Ovary (tissue), 9 donors: ENCODE data around the gene SRRT. TPM values are rescaled to one million over a fixed set of nuclear protein-coding genes. Genes with fewer than 3 reads are reported as not detected.

Experiments
- DNase-seq, 5 donors: peaks; one replicate each; pipeline ENCODE4 v3.0.0-alpha.2; 2019 to 2020
- H3K27ac ChIP-seq, 2 donors: fragments of 200-600 bp; one replicate each; pipeline versions ENCODE4 v1.5.1 to v1.8.0; 2019 to 2022
- H3K27me3 ChIP-seq: fragments of 200-600 bp; one replicate; pipeline ENCODE4 v1.8.0; 2022
- H3K36me3 ChIP-seq: fragments of 200-600 bp; sonication (generic); one replicate; pipeline ENCODE4 v1.5.1; 2019
- H3K4me1 ChIP-seq: one replicate; pipeline ENCODE4 v1.8.1; 2013; ENCODE audit warnings: mild to moderate bottlenecking, moderate library complexity; ENCODE audit not compliant: insufficient read depth
- H3K4me3 ChIP-seq: fragments of 200-600 bp; sonication (generic); one replicate; pipeline ENCODE4 v1.5.1; 2017
- H3K9me3 ChIP-seq, 2 donors: fragments of 200-600 bp in 1 of 2; sonication (generic) in 1 of 2; one replicate each; pipeline versions ENCODE4 v1.5.1 to v1.8.1; 2013 to 2019; ENCODE audit warnings: mild to moderate bottlenecking in 1 of 2, moderate library complexity in 1 of 2
- CTCF ChIP-seq, 3 donors: fragments of 450-650 bp in 2 of 3; fragments of 200-600 bp in 1 of 3; IDR thresholded peaks; one replicate each; pipeline versions ENCODE4 v1.5.1 to v1.8.0; 2016 to 2022; ENCODE audit warnings: antibody characterized with exemption in 3 of 3, mild to moderate bottlenecking in 1 of 3
- EP300 ChIP-seq: sonication (generic); formaldehyde crosslinking; IDR thresholded peaks from one replicate; pipeline ENCODE4 v1.6.1; 2017; ENCODE audit warnings: antibody characterized with exemption
- POLR2A ChIP-seq: fragments of 450-650 bp; IDR thresholded peaks from one replicate; pipeline ENCODE4 v1.6.1; 2017; ENCODE audit warnings: antibody characterized with exemption, mild to moderate bottlenecking, moderate library complexity
- WGBS, 3 donors: extraction: QIAGEN DNeasy Blood & Tissue Kit in 1 of 3; methylation state at CpG; one replicate each; pipeline versions ENCODE4 v1.1.5 to v1.1.7; 2013 to 2017; 5-methylcytosine and 5-hydroxymethylcytosine counted together
- intact Hi-C, 4 donors: fragments of 100-400 bp; cut with DNase I; formaldehyde crosslinking; loops; one replicate each; pipeline versions ENCODE4 v1.11.0 to v1.15.1; 2022 to 2023
- polyA plus RNA-seq, 2 donors: library from polyadenylated mRNA; stranded (reverse); fragments of 200-250 nt in 1 of 2; fragments of 350-450 nt in 1 of 2; fragmentation: Illumina TruSeq in 1 of 2; extraction: RNeasy Lipid Tissue Mini Kit (QIAGEN cat#74804) in 1 of 2; gene quantifications; one replicate each; pipeline ENCODE4 v1.2.3, GENCODE V29; 2013 to 2014
- total RNA-seq, 7 donors: library from RNA; depleted of rRNA in 2 of 7; stranded (reverse); fragments of >200 nt in 2 of 7; fragmentation: NEBNext Ultra II Directional in 3 of 7; extraction: Animal tissue kit (Norgen Biotek cat#: 25700) in 3 of 7; gene quantifications; one replicate each; pipeline versions ENCODE4 v1.1.0 to v1.2.4, GENCODE V29; 2016 to 2023
- donor health status: DM: no; HTN: no; CAD: no; lungs with moderate emphysema.
- donor health status: DM: no; HTN: no; CAD: no.
- donor health status: Bipolar disorder and iron deficiency.
- donor health status: DM: yes; HTN: yes; CAD: no.
- donor health status: DM: no; HTN: no; CAD: no.
- donor health status: DM: yes; HTN: yes; CAD: no.

Gene SRRT
- total and polyA plus RNA-seq, 9 donors: 45.8 to 191 (median 135) TPM

GRCh38 chr7:100860702-100861615 lies 13.9 kb upstream of the SRRT start:
- H3K4me1 ChIP-seq: no peaks in the 10 kb centered on the region
- DNase-seq: no peak
- intact Hi-C loops: loop anchor here in 3 of 4 donors (10.0 kb wide), 2 partner anchors 156 to 386 kb away; partner anchors contain the start of genes TSC22D4 (in 2 of the 3) and POP7 (in 1 of the 3)
- no peaks in the 10 kb centered on the region for H3K9me3 ChIP-seq
- H3K27me3 ChIP-seq: no peaks in the 10 kb centered on the region
- 88 to 92% (median 91%) methylated on average over 18 of the region's 18 CpGs for WGBS, 3 donors
- no peak overlapping the region for H3K4me3 ChIP-seq
- no peak overlapping the region for H3K27ac ChIP-seq
- TF ChIP-seq POLR2A: no peak
- no peaks in the 10 kb centered on the region for H3K36me3 ChIP-seq

GRCh38 chr7:100861616-100861985 lies 13.3 kb upstream of the SRRT start:
- no peaks in the 10 kb centered on the region for H3K9me3 ChIP-seq
- intact Hi-C loops: loop anchor here in 3 of 4 donors (10.0 kb wide), 2 partner anchors 157 to 387 kb away; partner anchors contain the start of genes TSC22D4 (in 2 of the 3) and POP7 (in 1 of the 3)
- H3K36me3 ChIP-seq: no peaks in the 10 kb centered on the region
- TF ChIP-seq EP300: no peak
- TF ChIP-seq CTCF (IDR thresholded peaks at IDR 0.05): no peak
- no peak for TF ChIP-seq POLR2A
- H3K27ac ChIP-seq: no peak overlapping the region
- H3K4me1 ChIP-seq: peaks cover 5% of the 10 kb centered on the region
- no peak for DNase-seq
- no peak overlapping the region for H3K4me3 ChIP-seq
- 80 to 87% (median 87%) methylated on average over 14 of the region's 14 CpGs for WGBS, 3 donors
- no peaks in the 10 kb centered on the region for H3K27me3 ChIP-seq

GRCh38 chr7:100863406-100863950 lies 11.4 kb upstream of the SRRT start:
- DNase-seq: no peak
- Histone ChIP-seq H3K36me3 (no peaks in the 10 kb centered on the region), H3K4me1 (peaks cover 10% of the 10 kb centered on the region), H3K27me3 (no peaks in the 10 kb centered on the region), H3K27ac (no peak overlapping the region), H3K9me3 (no peaks in the 10 kb centered on the region), H3K4me3 (no peak overlapping the region)
- intact Hi-C loops: loop anchor here in 3 of 4 donors (10.0 kb wide), 2 partner anchors 159 to 389 kb away; partner anchors contain the start of genes TSC22D4 (in 2 of the 3) and POP7 (in 1 of the 3)
- WGBS, 3 donors: 63 to 74% (median 65%) methylated on average over 10 of the region's 10 CpGs
- TF ChIP-seq EP300 (no peak), POLR2A (no peak), CTCF (IDR thresholded peaks at IDR 0.05) (no peak)

- Histone ChIP-seq H3K4me3 (no peak overlapping the region), H3K4me1 (peaks cover 10% of the 10 kb centered on the region), H3K9me3 (no peaks in the 10 kb centered on the region), H3K36me3 (no peaks in the 10 kb centered on the region), H3K27ac (no peak overlapping the region), H3K27me3 (no peaks in the 10 kb centered on the region)
- no peak for TF ChIP-seq EP300
- 88 to 91% (median 90%) methylated on average over 12 of the region's 12 CpGs for WGBS, 3 donors
- DNase-seq: no peak
- intact Hi-C loops: loop anchor here in 3 of 4 donors (10.0 kb wide), 2 partner anchors 160 to 390 kb away; partner anchors contain the start of genes TSC22D4 (in 2 of the 3) and POP7 (in 1 of the 3)
Observed at GRCh38 chr7:100864263-100864845, 10.5 kb upstream of the SRRT start.

GRCh38 chr7:100865372-100865911 lies 9.5 kb upstream of the SRRT start:
- Histone ChIP-seq H3K4me1 (peaks cover 10% of the 10 kb centered on the region), H3K36me3 (no peaks in the 10 kb centered on the region), H3K27ac (peak overlapping the region; percentile 88 to 96), H3K9me3 (no peaks in the 10 kb centered on the region), H3K4me3 (no peak overlapping the region), H3K27me3 (no peaks in the 10 kb centered on the region)
- 84 to 89% (median 86%) methylated on average over 17 of the region's 17 CpGs for WGBS, 3 donors
- TF ChIP-seq CTCF (IDR thresholded peaks at IDR 0.05) (no peak), POLR2A (no peak), EP300 (no peak)
- DNase-seq: no peak
- intact Hi-C loops: loop anchor here in 3 of 4 donors (10.0 kb wide), 2 partner anchors 161 to 391 kb away; partner anchors contain the start of genes TSC22D4 (in 2 of the 3) and POP7 (in 1 of the 3)
